KOPT-K1 (cell line): Measurements from ENCODE around the gene CALB2.

Experiments
- H3K27ac ChIP-seq: fragments of 200-600 bp; sonication (generic); 2 replicates; pipeline ENCODE4 v1.5.1; 2016; ENCODE audit warnings: antibody characterized with exemption, mild to moderate bottlenecking, low read depth, low read length; ENCODE audit not compliant: poor library complexity, severe bottlenecking
- H3K36me3 ChIP-seq: fragments of 200-600 bp; sonication (generic); 2 replicates; pipeline ENCODE4 v1.5.1; 2017; ENCODE audit warnings: antibody characterized with exemption, mild to moderate bottlenecking, low read length, moderate library complexity; ENCODE audit not compliant: insufficient read depth
- H3K9me3 ChIP-seq: fragments of 200-600 bp; sonication (generic); 2 replicates; pipeline ENCODE4 v1.5.1; 2017; ENCODE audit warnings: antibody characterized with exemption, low read length, mild to moderate bottlenecking; ENCODE audit not compliant: insufficient read depth, poor library complexity, severe bottlenecking

CALB2 gene

GRCh38 chr16:71399801-71400563 is 41.5 kb downstream of the CALB2 start:
- Histone ChIP-seq H3K36me3 (no peaks in the 10 kb centered on the region), H3K27ac (no peak overlapping the region), H3K9me3 (peaks cover 8% of the 10 kb centered on the region)

- H3K27ac ChIP-seq, result no peak overlapping the region
Measured at GRCh38 chr16:71402007-71402406, 43.5 kb downstream of the CALB2 start.

GRCh38 chr16:71402674-71403073 is 44.2 kb downstream of the CALB2 start:
- Histone ChIP-seq H3K36me3 (no peaks in the 10 kb centered on the region), H3K9me3 (peaks cover 8% of the 10 kb centered on the region), H3K27ac (no peak overlapping the region)

More at GRCh38 chr16:71402007-71402406, 43.5 kb downstream of the CALB2 start:
- Histone ChIP-seq H3K9me3 (peaks cover 8% of the 10 kb centered on the region), H3K36me3 (no peaks in the 10 kb centered on the region)

- no peak overlapping the region for H3K27ac ChIP-seq
- peaks cover 8% of the 10 kb centered on the region for H3K9me3 ChIP-seq
- H3K36me3 ChIP-seq, result no peaks in the 10 kb centered on the region
Measured at GRCh38 chr16:71404364-71404763, 45.8 kb downstream of the CALB2 start.

- Histone ChIP-seq H3K27ac (no peak overlapping the region), H3K36me3 (no peaks in the 10 kb centered on the region), H3K9me3 (peaks cover 8% of the 10 kb centered on the region)
Measured at GRCh38 chr16:71406316-71406715, 47.8 kb downstream of the CALB2 start.

- Histone ChIP-seq H3K36me3 (no peaks in the 10 kb centered on the region), H3K9me3 (peaks cover 8% of the 10 kb centered on the region), H3K27ac (no peak overlapping the region)
Measured at GRCh38 chr16:71406724-71407123, 48.2 kb downstream of the CALB2 start.

GRCh38 chr16:71407731-71408130 is 49.2 kb downstream of the CALB2 start:
- Histone ChIP-seq H3K9me3 (peaks cover 8% of the 10 kb centered on the region), H3K36me3 (no peaks in the 10 kb centered on the region), H3K27ac (no peak overlapping the region)

- Histone ChIP-seq H3K27ac (no peak overlapping the region), H3K36me3 (no peaks in the 10 kb centered on the region), H3K9me3 (peaks cover 8% of the 10 kb centered on the region)
Measured at GRCh38 chr16:71408536-71408935, 50.0 kb downstream of the CALB2 start.

GRCh38 chr16:71409011-71409775 is 50.7 kb downstream of the CALB2 start:
- peaks cover 8% of the 10 kb centered on the region for H3K9me3 ChIP-seq
- no peak overlapping the region for H3K27ac ChIP-seq
- H3K36me3 ChIP-seq, result no peaks in the 10 kb centered on the region

GRCh38 chr16:71410146-71410545 is 51.6 kb downstream of the CALB2 start:
- Histone ChIP-seq H3K27ac (no peak overlapping the region), H3K36me3 (no peaks in the 10 kb centered on the region), H3K9me3 (no peaks in the 10 kb centered on the region)

GRCh38 chr16:71412270-71413160 is 54.0 kb downstream of the CALB2 start:
- Histone ChIP-seq H3K36me3 (no peaks in the 10 kb centered on the region), H3K27ac (no peak overlapping the region), H3K9me3 (no peaks in the 10 kb centered on the region)

- H3K9me3 ChIP-seq, result no peaks in the 10 kb centered on the region
- H3K36me3 ChIP-seq, result no peaks in the 10 kb centered on the region
- no peak overlapping the region for H3K27ac ChIP-seq
Measured at GRCh38 chr16:71413341-71413740, 54.8 kb downstream of the CALB2 start.

- Histone ChIP-seq H3K27ac (no peak overlapping the region), H3K36me3 (no peaks in the 10 kb centered on the region), H3K9me3 (no peaks in the 10 kb centered on the region)
Measured at GRCh38 chr16:71414038-71414437, 55.5 kb downstream of the CALB2 start.

GRCh38 chr16:71421911-71422310 is 63.4 kb downstream of the CALB2 start:
- H3K36me3 ChIP-seq, result no peaks in the 10 kb centered on the region
- no peak overlapping the region for H3K27ac ChIP-seq
- H3K9me3 ChIP-seq, result no peaks in the 10 kb centered on the region

GRCh38 chr16:71423016-71423415 is 64.5 kb downstream of the CALB2 start:
- Histone ChIP-seq H3K36me3 (no peaks in the 10 kb centered on the region), H3K9me3 (no peaks in the 10 kb centered on the region), H3K27ac (no peak overlapping the region)
